NB4 (cell line): ENCODE data around the gene ZNHIT2.

ENCODE experiments used
- DNase-seq: peaks from one replicate; pipeline ENCODE4 v3.0.0; 2010; ENCODE audit warnings: low read depth
- H3K4me3 ChIP-seq: one replicate; pipeline ENCODE4 v1.5.1; 2011; ENCODE audit warnings: mild to moderate bottlenecking, low read depth, low read length, moderate library complexity
- CTCF ChIP-seq: IDR thresholded peaks from one replicate; pipeline ENCODE4 v1.5.1; 2012; ENCODE audit warnings: low read depth, low read length
- MAX ChIP-seq: IDR thresholded peaks from 2 replicates; pipeline ENCODE4 v1.6.1; 2011; ENCODE audit warnings: low read depth, low read length
- MYC ChIP-seq: IDR thresholded peaks from 2 replicates; pipeline ENCODE4 v1.6.1; 2011; ENCODE audit warnings: low read depth, low read length
- POLR2A ChIP-seq: IDR thresholded peaks from 2 replicates; pipeline ENCODE4 v1.6.1; 2011; ENCODE audit warnings: mild to moderate bottlenecking; ENCODE audit not compliant: insufficient read length; ENCODE audit errors: extremely low read depth

The ZNHIT2 gene

GRCh38 chr11:65084598-65085375 lies 32.7 kb downstream of the ZNHIT2 start:
- TF ChIP-seq CTCF: no peak
- no peak for DNase-seq
- H3K4me3 ChIP-seq: peak overlapping the region; percentile 96

GRCh38 chr11:65083834-65084597 lies 33.5 kb downstream of the ZNHIT2 start, which contains the start of the genes CDCA5 and ZFPL1:
Gene CDCA5 (minus strand): TSS chr11:65084040. CDS start chr11:65083978, 62 bp downstream.
Gene ZFPL1 (plus strand): TSS chr11:65084222. CDS start chr11:65084699, 477 bp downstream.
- DNase-seq: peak; percentile 97
- peak; percentile 72; the same call in 1 of the 2 replicates for TF ChIP-seq MAX
- TF ChIP-seq MYC: peak; percentile 60
- no peak for TF ChIP-seq CTCF
- TF ChIP-seq POLR2A: peak; percentile 77
- peak within 1 kb of the TSS; percentile 96 for H3K4me3 ChIP-seq

- no peak for DNase-seq
- H3K4me3 ChIP-seq: peak overlapping the region; percentile 96
- TF ChIP-seq MYC: no peak
Measured at GRCh38 chr11:65083134-65083833, 34.2 kb downstream of the ZNHIT2 start.

GRCh38 chr11:65078786-65079342 lies 38.6 kb downstream of the ZNHIT2 start:
- peak overlapping the region; percentile 10 for H3K4me3 ChIP-seq
- DNase-seq: no peak
- no peak for TF ChIP-seq MAX
- TF ChIP-seq CTCF: no peak
- TF ChIP-seq MYC: no peak
- TF ChIP-seq POLR2A: no peak

GRCh38 chr11:65078151-65078550 lies 39.4 kb downstream of the ZNHIT2 start:
- peak overlapping the region; percentile 10 for H3K4me3 ChIP-seq
- DNase-seq: peak; percentile 74
- TF ChIP-seq MYC: peak; percentile 78
- peak; percentile 72 for TF ChIP-seq MAX
- peak; percentile 69 for TF ChIP-seq CTCF
- no peak for TF ChIP-seq POLR2A

- no peak overlapping the region for H3K4me3 ChIP-seq
- DNase-seq: peak; percentile 51
- TF ChIP-seq POLR2A (no peak), CTCF (no peak), MYC (no peak), MAX (no peak)
Measured at GRCh38 chr11:65077451-65077850, 40.0 kb downstream of the ZNHIT2 start.
